GM12892 (cell line): Measurements from ENCODE around the gene SLC25A27.

ENCODE experiments used
- DNase-seq: peaks from one replicate; pipeline ENCODE4 v3.0.0; 2011; ENCODE audit not compliant: insufficient read length
- FAIRE-seq: peaks from 2 replicates; lab custom pipeline; 2011; peaks lifted over from hg19 to GRCh38; lab: Jason Lieb, UNC
- POLR2A ChIP-seq: IDR thresholded peaks from 2 replicates; pipeline ENCODE4 v1.6.1; 2011; ENCODE audit warnings: low read depth, low read length, control low read depth
- POLR2AphosphoS5 ChIP-seq: IDR thresholded peaks from 2 replicates; pipeline ENCODE4 v1.6.1; 2011; ENCODE audit warnings: low read depth, low read length, control low read depth
- TAF1 ChIP-seq: IDR thresholded peaks from 2 replicates; pipeline ENCODE4 v1.6.1; 2011; ENCODE audit warnings: low read depth, mild to moderate bottlenecking, control low read depth, low read length, borderline replicate concordance

SLC25A27 gene

GRCh38 chr6:46690911-46691451 is 38.2 kb downstream of the SLC25A27 start:
- TF ChIP-seq POLR2A (no peak), TAF1 (no peak), POLR2AphosphoS5 (no peak)

GRCh38 chr6:46699970-46700369 is 47.2 kb downstream of the SLC25A27 start:
- DNase-seq (no peak), FAIRE-seq (no peak)
- TF ChIP-seq TAF1 (no peak), POLR2A (no peak), POLR2AphosphoS5 (no peak)

More at GRCh38 chr6:46690911-46691451, 38.2 kb downstream of the SLC25A27 start:
- DNase-seq (no peak), FAIRE-seq (no peak)

- FAIRE-seq (no peak), DNase-seq (no peak)
- TF ChIP-seq TAF1 (no peak), POLR2AphosphoS5 (no peak), POLR2A (no peak)
Observed at GRCh38 chr6:46704562-46704961, 51.8 kb downstream of the SLC25A27 start.

- no peak for TF ChIP-seq POLR2A
- TF ChIP-seq POLR2AphosphoS5 = no peak
- TF ChIP-seq TAF1 = no peak
- DNase-seq = no peak
- FAIRE-seq = no peak
Observed at GRCh38 chr6:46706464-46706863, 53.7 kb downstream of the SLC25A27 start.

- FAIRE-seq = no peak
- DNase-seq = no peak
- no peak for TF ChIP-seq POLR2A
- TF ChIP-seq TAF1 = no peak
- no peak for TF ChIP-seq POLR2AphosphoS5
Observed at GRCh38 chr6:46711491-46711890, 58.7 kb downstream of the SLC25A27 start.

- FAIRE-seq (no peak), DNase-seq (no peak)
- TF ChIP-seq TAF1 = no peak
- TF ChIP-seq POLR2A = no peak
- TF ChIP-seq POLR2AphosphoS5 = no peak
Observed at GRCh38 chr6:46715141-46715540, 62.4 kb downstream of the SLC25A27 start.

- TF ChIP-seq POLR2AphosphoS5 (no peak), POLR2A (no peak), TAF1 (no peak)
- FAIRE-seq (no peak), DNase-seq (no peak)
Observed at GRCh38 chr6:46719099-46719498, 66.3 kb downstream of the SLC25A27 start.

- FAIRE-seq = no peak
- no peak for DNase-seq
- TF ChIP-seq TAF1 (no peak), POLR2A (no peak), POLR2AphosphoS5 (no peak)
Observed at GRCh38 chr6:46720401-46720800, 67.6 kb downstream of the SLC25A27 start.
